K562 (cell line): ENCODE data around the gene AMN1. TPM values are rescaled to one million over a fixed set of nuclear protein-coding genes. Genes with fewer than 3 reads are reported as not detected.
A peak's percentile ranks its signal among the peaks of the same experiment; 100 is the strongest.

Experiments
- CBX1 ChIP-seq: sonication (generic); IDR thresholded peaks from 2 replicates; pipeline ENCODE4 v1.6.1; 2016; ENCODE audit warnings: antibody characterized with exemption, low read depth, mild to moderate bottlenecking
- CCNT2 ChIP-seq: IDR thresholded peaks from 2 replicates; pipeline ENCODE4 v1.6.1; 2011; ENCODE audit warnings: borderline replicate concordance, low read depth, mild to moderate bottlenecking, moderate library complexity, mixed read lengths, low read length; ENCODE audit not compliant: insufficient read length; ENCODE audit errors: extremely low read depth
- E2F6 ChIP-seq, 2 experiments: IDR thresholded peaks; 2 replicates each; pipeline ENCODE4 v1.6.1; 2011; ENCODE audit warnings: borderline replicate concordance in 1 of 2, control low read depth in 1 of 2, low read depth in 1 of 2, low read length in 1 of 2, mild to moderate bottlenecking in 1 of 2, mixed read lengths in 1 of 2, moderate library complexity in 1 of 2; ENCODE audit not compliant: insufficient read depth in 1 of 2, insufficient read length in 1 of 2, poor library complexity in 1 of 2, severe bottlenecking in 1 of 2; ENCODE audit errors: extremely low read depth in 1 of 2
- ELF1 ChIP-seq: fragments of 200-800 bp; sonication (Bioruptor generic); IDR thresholded peaks from 2 replicates; pipeline ENCODE4 v1.6.1; 2016; ENCODE audit warnings: missing genetic modification characterization, missing compliant biosample characterization
- HDAC3 ChIP-seq: fragments of 450-650 bp; IDR thresholded peaks from 2 replicates; pipeline ENCODE4 v1.6.1; 2018; ENCODE audit warnings: borderline replicate concordance, mild to moderate bottlenecking, moderate library complexity; ENCODE audit not compliant: partially characterized antibody
- JUND ChIP-seq, 2 experiments: IDR thresholded peaks; 2 replicates in 1 of 2; 3 replicates in 1 of 2; pipeline ENCODE4 v1.6.1; 2011; ENCODE audit warnings: borderline replicate concordance in 2 of 2, low read depth in 2 of 2, low read length in 2 of 2, improper control_type of control experiment in 1 of 2, missing biosample characterization in 1 of 2, missing genetic modification characterization in 1 of 2, missing genetic modification reagents in 1 of 2
- KDM2B ChIP-seq: fragments of 250-450 bp; sonication (Bioruptor Pico); IDR thresholded peaks from 2 replicates; pipeline ENCODE4 v1.8.0; 2021; ENCODE audit warnings: mild to moderate bottlenecking, moderate library complexity
- L3MBTL2 ChIP-seq: fragments of 450-650 bp; IDR thresholded peaks from 2 replicates; pipeline ENCODE4 v1.6.1; 2016; ENCODE audit warnings: mild to moderate bottlenecking, moderate library complexity
- PHF20 ChIP-seq: fragments of 450-650 bp; IDR thresholded peaks from 2 replicates; pipeline ENCODE4 v1.6.1; 2018; ENCODE audit not compliant: partially characterized antibody
- RBM14 ChIP-seq: fragments of 200-400 bp; formaldehyde crosslinking; IDR thresholded peaks from 2 replicates; pipeline ENCODE4 v1.6.1; 2018; ENCODE audit warnings: low read depth, mild to moderate bottlenecking, low read length, moderate library complexity, borderline replicate concordance; ENCODE audit not compliant: insufficient read depth
- SMAD4 ChIP-seq: fragments of 250-450 bp; sonication (Bioruptor Pico); conservative IDR thresholded peaks from 2 replicates; pipeline ENCODE4 v1.8.0; 2021; ENCODE audit warnings: inconsistent platforms, mild to moderate bottlenecking, moderate library complexity
- TSHZ1 ChIP-seq: fragments of 250-450 bp; sonication (Bioruptor Pico); IDR thresholded peaks from 2 replicates; pipeline ENCODE4 v1.4.0; 2020; ENCODE audit warnings: mild to moderate bottlenecking, moderate library complexity
- ZMIZ1 ChIP-seq, 2 experiments: fragments of 150-350 bp in 1 of 2; IDR thresholded peaks; 2 replicates each; pipeline ENCODE4 v1.6.1; 2012 to 2016; ENCODE audit warnings: low read depth in 2 of 2, low read length in 2 of 2, mild to moderate bottlenecking in 1 of 2, moderate library complexity in 1 of 2
- ZNF696 ChIP-seq: fragments of 250-450 bp; sonication (Bioruptor Pico); conservative IDR thresholded peaks from 2 replicates; pipeline ENCODE4 v1.4.0; 2020; ENCODE audit warnings: mild to moderate bottlenecking, moderate library complexity
- polyA plus RNA-seq, 8 experiments: library from polyadenylated mRNA; depleted of rRNA in 4 of 8; stranded (reverse) in 5 of 8; unstranded in 3 of 8; fragments of >200 nt; fragmentation: Nextera tagmentation in 2 of 8; fragmentation: Illumina TruSeq in 1 of 8; extraction: Ambion mirVana in 2 of 8; extraction: Trizol in 1 of 8; gene quantifications; 2 replicates each; pipeline versions ENCODE4 v1.2.1 to v1.2.3, GENCODE V29; 2011 to 2014; ENCODE audit warnings: inconsistent platforms in 1 of 8, missing spikeins in 1 of 8
- total RNA-seq, 7 experiments: library from RNA; depleted of rRNA in 6 of 7; stranded (reverse); fragments of >200 nt in 6 of 7; fragmentation: Illumina TruSeq in 2 of 7; extraction: Trizol in 2 of 7; gene quantifications; 2 replicates each; pipeline versions ENCODE4 v1.2.1 to v1.2.3, GENCODE V29; 2011 to 2021; ENCODE audit warnings: low replicate concordance in 1 of 7

AMN1 gene
- total and polyA plus RNA-seq, 9 of the 15 experiments (the other 6 are each of a cell fraction or from before 2014, with no cell fraction given) = 5.2 to 27.6 (median 13.0) TPM

GRCh38 chr12:31659087-31659942, 69.5 kb downstream of the AMN1 start, which contains the start of gene ETFBKMT (continued):
- TF ChIP-seq ELF1 (tag) (peak; percentile 95), KDM2B (no peak), PHF20 (peak; percentile 60), CBX1 (peak; percentile 68; the same call in 1 of the 2 replicates), E2F6 (IDR thresholded peaks at IDR 0.05; ENCODE audit: borderline replicate concordance in 1 of 2, extremely low read depth in 1 of 2, insufficient read depth in 1 of 2, insufficient read length in 1 of 2, low read depth in 1 of 2, low read length in 1 of 2, poor library complexity in 1 of 2, severe bottlenecking in 1 of 2) (peak; percentile 83 to 89), L3MBTL2 (peak; percentile 88), HDAC3 (no peak), RBM14 (no peak), TSHZ1 (no peak), ZMIZ1 (IDR thresholded peaks at IDR 0.05; ENCODE audit: low read depth in 2 of 2, low read length in 2 of 2) (no peak), JUND (IDR thresholded peaks at IDR 0.05; ENCODE audit: borderline replicate concordance, low read depth, low read length) (peak; percentile 54), JUND (tag; IDR thresholded peaks at IDR 0.05; ENCODE audit: borderline replicate concordance, low read depth, low read length) (peak; percentile 15; the same call in 2 of the 3 replicates), SMAD4 (CRISPR knock-in tag) (0 out of 2 replicates have a peak, but pooled peaks have one; percentile 42), ZNF696 (CRISPR knock-in tag) (no peak), CCNT2 (peak; percentile 92)
